ENCODE measurements around the gene GATA6. TPM values are rescaled to one million over a fixed set of nuclear protein-coding genes. Genes with fewer than 3 reads are reported as not detected.

The GATA6 gene
- total RNA-seq, 1 donor from 2014 or later = 1.9 TPM

DNA sequence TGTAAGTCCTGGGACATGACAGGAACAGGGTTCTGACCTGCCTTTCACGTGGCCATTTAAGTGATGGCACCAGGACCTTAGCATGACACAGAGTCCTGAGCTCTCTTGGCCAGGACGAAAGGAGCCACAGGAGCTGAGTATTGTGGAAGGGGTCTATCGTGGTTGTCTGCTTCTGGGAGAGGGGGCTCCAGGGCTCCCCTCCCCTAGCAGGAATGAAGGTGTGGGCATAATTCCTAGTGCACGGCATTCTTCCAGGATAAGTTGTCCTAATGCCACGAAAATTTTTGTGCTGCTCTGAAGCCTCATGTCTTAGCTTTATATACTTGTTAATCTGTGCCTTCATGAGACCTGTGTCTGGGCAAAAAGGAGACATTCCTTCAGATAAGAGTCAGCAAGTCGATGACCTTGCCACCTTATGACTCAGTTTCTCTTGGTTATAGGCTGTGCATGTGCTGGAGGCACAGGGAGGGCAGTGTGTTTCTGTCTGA lies 17.1 kb downstream of the GATA6 start:
- TF ChIP-seq, protein P1, sequence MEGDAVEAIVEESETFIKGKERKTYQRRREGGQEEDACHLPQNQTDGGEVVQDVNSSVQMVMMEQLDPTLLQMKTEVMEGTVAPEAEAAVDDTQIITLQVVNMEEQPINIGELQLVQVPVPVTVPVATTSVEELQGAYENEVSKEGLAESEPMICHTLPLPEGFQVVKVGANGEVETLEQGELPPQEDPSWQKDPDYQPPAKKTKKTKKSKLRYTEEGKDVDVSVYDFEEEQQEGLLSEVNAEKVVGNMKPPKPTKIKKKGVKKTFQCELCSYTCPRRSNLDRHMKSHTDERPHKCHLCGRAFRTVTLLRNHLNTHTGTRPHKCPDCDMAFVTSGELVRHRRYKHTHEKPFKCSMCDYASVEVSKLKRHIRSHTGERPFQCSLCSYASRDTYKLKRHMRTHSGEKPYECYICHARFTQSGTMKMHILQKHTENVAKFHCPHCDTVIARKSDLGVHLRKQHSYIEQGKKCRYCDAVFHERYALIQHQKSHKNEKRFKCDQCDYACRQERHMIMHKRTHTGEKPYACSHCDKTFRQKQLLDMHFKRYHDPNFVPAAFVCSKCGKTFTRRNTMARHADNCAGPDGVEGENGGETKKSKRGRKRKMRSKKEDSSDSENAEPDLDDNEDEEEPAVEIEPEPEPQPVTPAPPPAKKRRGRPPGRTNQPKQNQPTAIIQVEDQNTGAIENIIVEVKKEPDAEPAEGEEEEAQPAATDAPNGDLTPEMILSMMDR (IDR thresholded peaks at IDR 0.05) = no peak
- no peaks in the 10 kb centered on the region for H3K27me3 Mint-ChIP-seq (ENCODE audit: unreplicated experiment)
- no peak for DNase-seq (ENCODE audit: extremely low spot score, unreplicated experiment)
- H3K9me3 Mint-ChIP-seq (ENCODE audit: unreplicated experiment) = no peaks in the 10 kb centered on the region
- H3K4me3 Mint-ChIP-seq (ENCODE audit: unreplicated experiment) = no peak overlapping the region
- no peak overlapping the region for H3K27ac Mint-ChIP-seq (ENCODE audit: unreplicated experiment)
- H3K36me3 Mint-ChIP-seq (ENCODE audit: unreplicated experiment) = peaks cover 1% of the 10 kb centered on the region
- peaks cover 5% of the 10 kb centered on the region for H3K4me1 Mint-ChIP-seq (ENCODE audit: unreplicated experiment)

DNA sequence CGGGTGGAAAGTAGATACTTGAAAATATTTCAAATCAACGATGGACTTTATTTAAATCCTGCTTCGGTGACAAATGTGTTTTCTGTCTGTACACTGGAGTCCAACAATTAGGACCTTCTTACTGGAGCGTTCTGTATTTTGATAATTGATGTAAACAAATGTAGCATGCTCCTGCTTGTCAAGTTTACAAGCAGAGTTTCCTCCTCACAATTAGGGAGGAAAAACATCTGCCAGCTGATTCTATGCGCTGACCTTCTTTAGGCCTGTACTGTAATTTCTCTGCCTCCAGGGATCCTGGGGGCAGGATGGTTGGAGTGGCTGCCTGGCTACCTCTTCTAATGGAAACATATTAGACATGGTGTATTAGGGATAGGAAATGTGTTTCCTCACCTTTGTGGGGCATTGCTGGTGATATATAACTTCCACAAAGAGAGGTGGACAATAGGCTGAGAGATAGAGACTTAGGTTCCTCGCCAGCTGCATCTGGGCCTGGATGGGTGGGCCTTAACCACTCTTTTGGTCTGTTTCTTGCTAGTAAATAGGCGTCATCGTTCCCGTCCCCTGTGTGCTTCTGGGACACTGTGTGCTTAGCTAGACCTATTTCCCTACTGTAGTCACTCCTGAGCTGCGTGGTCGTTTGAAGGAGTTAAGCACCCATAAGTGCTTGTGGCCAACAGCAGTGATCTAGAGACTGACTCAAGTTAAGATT lies 19.3 kb downstream of the GATA6 start:
- TF ChIP-seq, protein P1 (IDR thresholded peaks at IDR 0.05) = no peak
- Mint-ChIP-seq H3K4me3 (ENCODE audit: unreplicated experiment) (no peak overlapping the region), H3K27ac (ENCODE audit: unreplicated experiment) (no peak overlapping the region), H3K4me1 (ENCODE audit: unreplicated experiment) (peaks cover 15% of the 10 kb centered on the region), H3K9me3 (ENCODE audit: unreplicated experiment) (no peaks in the 10 kb centered on the region), H3K36me3 (ENCODE audit: unreplicated experiment) (no peaks in the 10 kb centered on the region), H3K27me3 (ENCODE audit: unreplicated experiment) (no peaks in the 10 kb centered on the region)
- no peak for DNase-seq (ENCODE audit: extremely low spot score, unreplicated experiment)

DNA sequence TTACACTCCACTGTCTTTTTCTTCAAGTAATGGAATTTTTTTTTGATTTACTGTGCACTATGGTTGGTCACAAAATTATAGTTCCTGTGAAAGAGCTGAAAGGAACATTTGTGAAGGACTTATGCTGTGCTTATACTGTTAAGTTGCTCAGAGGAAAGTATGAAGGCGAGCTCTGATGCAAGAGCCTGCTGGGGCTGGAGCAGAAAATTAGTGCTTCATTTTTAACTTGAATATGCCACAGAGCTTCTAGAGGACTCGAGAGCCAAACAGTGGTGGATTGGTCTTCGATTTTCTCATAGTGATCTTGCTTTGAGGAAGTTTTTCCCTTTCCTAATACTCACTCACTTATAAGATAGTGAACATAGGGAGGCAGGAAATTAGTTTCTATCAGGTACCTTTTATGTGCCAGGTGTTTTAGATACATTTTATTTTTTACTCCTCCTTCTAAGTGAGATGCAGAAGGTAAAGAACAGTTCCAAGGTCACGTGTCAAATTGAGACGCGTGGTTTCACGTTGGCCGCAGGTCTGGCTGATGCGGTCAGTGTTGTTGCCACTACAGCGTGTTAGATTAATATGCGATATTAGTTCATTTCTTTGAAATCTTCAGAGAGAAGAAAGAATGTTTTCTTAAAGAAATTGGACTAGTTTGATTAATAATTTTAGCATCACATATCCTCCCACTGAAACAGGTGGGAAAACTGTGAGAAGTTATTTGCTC lies 20.2 kb downstream of the GATA6 start:
- no peak overlapping the region for H3K4me3 Mint-ChIP-seq (ENCODE audit: unreplicated experiment)
- H3K9me3 Mint-ChIP-seq (ENCODE audit: unreplicated experiment) = no peaks in the 10 kb centered on the region
- TF ChIP-seq, protein P1 (IDR thresholded peaks at IDR 0.05) = no peak
- peaks cover 21% of the 10 kb centered on the region for H3K4me1 Mint-ChIP-seq (ENCODE audit: unreplicated experiment)
- H3K36me3 Mint-ChIP-seq (ENCODE audit: unreplicated experiment) = no peaks in the 10 kb centered on the region
- no peak for DNase-seq (ENCODE audit: extremely low spot score, unreplicated experiment)
- no peaks in the 10 kb centered on the region for H3K27me3 Mint-ChIP-seq (ENCODE audit: unreplicated experiment)
- no peak overlapping the region for H3K27ac Mint-ChIP-seq (ENCODE audit: unreplicated experiment)

DNA sequence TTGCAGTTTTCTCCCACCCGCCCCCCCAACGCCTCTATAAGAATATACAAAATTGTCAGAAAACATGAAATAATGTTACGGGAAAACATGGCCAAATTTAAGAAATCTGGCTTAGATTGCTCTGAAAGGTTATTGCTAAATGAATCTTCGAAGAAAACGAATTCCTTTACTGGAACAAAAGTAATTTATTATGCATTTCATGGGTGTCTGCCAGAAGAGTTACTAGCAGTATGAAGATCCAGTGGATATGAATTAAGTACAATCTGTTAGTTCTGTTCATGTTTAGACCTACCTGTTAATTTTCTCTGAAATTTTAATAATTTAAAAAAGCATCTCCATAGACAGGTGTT lies 21.9 kb downstream of the GATA6 start:
- H3K36me3 Mint-ChIP-seq (ENCODE audit: unreplicated experiment) = no peaks in the 10 kb centered on the region
- no peaks in the 10 kb centered on the region for H3K27me3 Mint-ChIP-seq (ENCODE audit: unreplicated experiment)
- no peak overlapping the region for H3K27ac Mint-ChIP-seq (ENCODE audit: unreplicated experiment)
- TF ChIP-seq, protein P1 (IDR thresholded peaks at IDR 0.05) = no peak
- DNase-seq (ENCODE audit: extremely low spot score, unreplicated experiment) = no peak
- peaks cover 23% of the 10 kb centered on the region for H3K4me1 Mint-ChIP-seq (ENCODE audit: unreplicated experiment)
- H3K9me3 Mint-ChIP-seq (ENCODE audit: unreplicated experiment) = no peaks in the 10 kb centered on the region
- H3K4me3 Mint-ChIP-seq (ENCODE audit: unreplicated experiment) = no peak overlapping the region

DNA sequence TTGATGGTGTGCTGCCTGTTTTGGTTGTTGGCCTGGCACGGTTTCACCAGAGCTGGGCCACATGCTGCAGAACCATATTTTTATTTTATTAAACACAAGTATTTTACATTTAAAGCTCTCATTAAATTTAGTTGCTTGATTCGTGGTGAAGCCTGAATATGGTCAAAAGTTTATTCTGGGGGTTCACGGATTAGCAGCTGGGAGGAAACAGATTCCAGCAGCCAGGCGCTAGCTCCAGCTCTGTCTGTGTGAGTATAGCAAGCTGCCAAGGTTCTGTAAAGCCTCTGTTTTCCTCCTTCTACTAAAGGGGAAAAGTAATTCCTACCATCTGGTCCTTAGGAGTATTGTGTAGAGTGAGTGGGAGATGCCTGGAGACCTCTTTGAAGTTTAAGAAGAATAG lies 22.5 kb downstream of the GATA6 start:
- H3K27me3 Mint-ChIP-seq (ENCODE audit: unreplicated experiment) = no peaks in the 10 kb centered on the region
- no peaks in the 10 kb centered on the region for H3K9me3 Mint-ChIP-seq (ENCODE audit: unreplicated experiment)
- peaks cover 23% of the 10 kb centered on the region for H3K4me1 Mint-ChIP-seq (ENCODE audit: unreplicated experiment)
- H3K36me3 Mint-ChIP-seq (ENCODE audit: unreplicated experiment) = no peaks in the 10 kb centered on the region
- TF ChIP-seq, protein P1 (IDR thresholded peaks at IDR 0.05) = no peak
- no peak for DNase-seq (ENCODE audit: extremely low spot score, unreplicated experiment)
- H3K4me3 Mint-ChIP-seq (ENCODE audit: unreplicated experiment) = no peak overlapping the region
- H3K27ac Mint-ChIP-seq (ENCODE audit: unreplicated experiment) = no peak overlapping the region

Measured in osteocyte (in vitro differentiated cells).